Activated CD8-positive, alpha-beta memory T cell treated with anti-CD3 and anti-CD28 coated beads for 36 hours (primary cell): ENCODE results near the gene GLTP. TPM values are rescaled to one million over a fixed set of nuclear protein-coding genes. Genes with fewer than 3 reads are reported as not detected.
"Not testable (repeated sequence)": the region's sequence is repeated elsewhere in the genome, so short reads cannot be mapped to it uniquely, and the experiment has no call there.

Experiments
- CTCF ChIA-PET: fragments of 350-600 bp; sonication (Branson Sonifier 250); formaldehyde crosslinking; loops from one replicate; lab custom pipeline; 2021; ENCODE audit warnings: antibody characterized with exemption; lab: Charles Lee
- POLR2A ChIA-PET: fragments of 350-600 bp; sonication (Branson Sonifier 250); formaldehyde crosslinking; loops from one replicate; lab custom pipeline; 2021; ENCODE audit warnings: antibody characterized with exemption; lab: Charles Lee
- total RNA-seq, 2 experiments: library from RNA; stranded (reverse); gene quantifications; one replicate each; pipeline ENCODE4 v1.2.3, GENCODE V29; 2021

The GLTP gene
- total RNA-seq, 2 experiments from 2014 or later = 36.9 to 37.4 TPM

- POLR2A ChIA-PET = no interaction called here
- CTCF ChIA-PET = interaction anchor here (0.6 to 1.5 kb wide), 3 partner anchors 10 to 250 kb away, joined by 3 to 6 read pairs (median 4); partner anchors contain the start of gene TCHP
Observed at GRCh38 chr12:109910969-109911348, 30.6 kb upstream of the GLTP start.

GRCh38 chr12:109910254-109910968 lies 30.1 kb upstream of the GLTP start:
- POLR2A ChIA-PET = no interaction called here
- CTCF ChIA-PET = interaction anchor here (1.1 to 1.5 kb wide), 2 partner anchors 9 to 10 kb away, joined by 4 to 6 read pairs; partner anchors contain the start of gene TCHP

- ChIA-PET POLR2A (no interaction called here), CTCF (interaction anchor here (1.4 kb wide), 1 partner anchor 11 kb away, joined by 4 read pairs; no protein-coding TSS in a partner anchor)
Observed at GRCh38 chr12:109905301-109905700, 25.0 kb upstream of the GLTP start.

- ChIA-PET CTCF (no interaction called here), POLR2A (no interaction called here)
Observed at GRCh38 chr12:109902891-109903418, 22.6 kb upstream of the GLTP start.

GRCh38 chr12:109900752-109901580 lies 20.6 kb upstream of the GLTP start:
- POLR2A ChIA-PET = interaction anchor here (0.9 to 1.4 kb wide), 2 partner anchors 12 to 380 kb away, joined by 4 to 8 read pairs; no protein-coding TSS in a partner anchor
- CTCF ChIA-PET = interaction anchor here (1.1 to 1.9 kb wide), 3 partner anchors 9 to 56 kb away, joined by 3 to 6 read pairs (median 4); no protein-coding TSS in a partner anchor

- ChIA-PET CTCF (interaction anchor here (0.7 to 1.9 kb wide), 5 partner anchors 10 to 200 kb away, joined by 3 to 6 read pairs (median 4); no protein-coding TSS in a partner anchor), POLR2A (interaction anchor here (0.9 to 1.4 kb wide), 2 partner anchors 11 to 380 kb away, joined by 4 to 8 read pairs; no protein-coding TSS in a partner anchor)
Observed at GRCh38 chr12:109899783-109900751, 19.7 kb upstream of the GLTP start, which contains the start of gene TCHP. TSS of gene TCHP (plus strand) at chr12:109900274. CDS start at chr12:109903027, 2,753 bp downstream.

- CTCF ChIA-PET = interaction anchor here (1.1 kb wide), 1 partner anchor 200 kb away, joined by 3 read pairs; no protein-coding TSS in a partner anchor
- POLR2A ChIA-PET = not testable (repeated sequence)
Observed at GRCh38 chr12:109899345-109899744, 19.0 kb upstream of the GLTP start.

GRCh38 chr12:109897029-109897428 lies 16.7 kb upstream of the GLTP start:
- CTCF ChIA-PET = no interaction called here
- POLR2A ChIA-PET = no interaction called here

GRCh38 chr12:109896188-109896587 lies 15.8 kb upstream of the GLTP start:
- ChIA-PET POLR2A (no interaction called here), CTCF (no interaction called here)

- ChIA-PET CTCF (interaction anchor here (1.2 kb wide), 1 partner anchor 35 kb away, joined by 4 read pairs; no protein-coding TSS in a partner anchor), POLR2A (interaction anchor here (0.7 kb wide), 1 partner anchor 13 kb away, joined by 5 read pairs; no protein-coding TSS in a partner anchor)
Observed at GRCh38 chr12:109894939-109895338, 14.6 kb upstream of the GLTP start.

- ChIA-PET CTCF (no interaction called here), POLR2A (no interaction called here)
Observed at GRCh38 chr12:109893261-109893995, 13.1 kb upstream of the GLTP start.

GRCh38 chr12:109892748-109893147 lies 12.4 kb upstream of the GLTP start:
- POLR2A ChIA-PET = no interaction called here
- CTCF ChIA-PET = no interaction called here

GRCh38 chr12:109892165-109892715 lies 11.9 kb upstream of the GLTP start:
- CTCF ChIA-PET = no interaction called here
- POLR2A ChIA-PET = no interaction called here

- POLR2A ChIA-PET, CTCF ChIA-PET: not testable (repeated sequence)
Observed at GRCh38 chr12:109891731-109892130, 11.4 kb upstream of the GLTP start.

- ChIA-PET POLR2A (no interaction called here), CTCF (interaction anchor here (0.7 kb wide), 1 partner anchor 40 kb away, joined by 3 read pairs; no protein-coding TSS in a partner anchor)
Observed at GRCh38 chr12:109890620-109891170, 10.4 kb upstream of the GLTP start.

- CTCF ChIA-PET = interaction anchor here (1.2 to 1.6 kb wide), 2 partner anchors 35 to 43 kb away, joined by 3 to 5 read pairs; no protein-coding TSS in a partner anchor
- POLR2A ChIA-PET = interaction anchor here (0.6 to 1.7 kb wide), 4 partner anchors 8 to 671 kb away, joined by 4 to 8 read pairs (median 4); no protein-coding TSS in a partner anchor
Observed at GRCh38 chr12:109888179-109889020, 8.1 kb upstream of the GLTP start.
